Measurements from ENCODE around the gene FLYWCH2. TPM values are rescaled to one million over a fixed set of nuclear protein-coding genes. Genes with fewer than 3 reads are reported as not detected.

FLYWCH2 gene
- total and polyA plus RNA-seq, 12 donors = 18.1 to 65.7 (median 22.3) TPM

- Histone ChIP-seq H3K4me1 (peaks cover 0 to 17% (median 0%) of the 10 kb centered on the region in 9 donors), H3K9me3 (no peaks in the 10 kb centered on the region), H3K27ac (peak overlapping the region in 2 of 10 donors; percentile 62 to 65), H3K27me3 (peaks cover 0 to 31% (median 5%) of the 10 kb centered on the region in 7 donors), H3K36me3 (no peaks in the 10 kb centered on the region), H3K4me3 (no peak overlapping the region)
- WGBS, 2 donors = 35 to 42% methylated on average over 22 of the region's 22 CpGs
- TF ChIP-seq CTCF (IDR thresholded peaks at IDR 0.05) = no peak
- peak in 1 of 2 donors; percentile 19 for DNase-seq
- intact Hi-C loops (cut with DNase I) = loop anchor here in 1 of 10 donors (10.0 kb wide), 1 partner anchor 89 kb away; no protein-coding TSS in a partner anchor
- peak in 5 of 8 donors; percentile 6 to 68 (median 26) for ATAC-seq
Observed at GRCh38 chr16:2835638-2836493, 47.1 kb upstream of the FLYWCH2 start.

- Histone ChIP-seq H3K9me3 (no peaks in the 10 kb centered on the region), H3K27me3 (peaks cover 0 to 24% (median 0%) of the 10 kb centered on the region in 7 donors), H3K27ac (no peak overlapping the region), H3K4me1 (peaks cover 2 to 26% (median 6%) of the 10 kb centered on the region in 9 donors), H3K4me3 (no peak overlapping the region), H3K36me3 (no peaks in the 10 kb centered on the region)
- WGBS, 2 donors = 70 to 73% methylated on average over 13 of the region's 13 CpGs
- intact Hi-C loops (cut with DNase I) = loop anchor here in 1 of 10 donors (10.0 kb wide), 1 partner anchor 88 kb away; no protein-coding TSS in a partner anchor
- DNase-seq = no peak
- no peak for ATAC-seq
- no peak for TF ChIP-seq CTCF (IDR thresholded peaks at IDR 0.05)
Observed at GRCh38 chr16:2836646-2837508, 46.1 kb upstream of the FLYWCH2 start.

GRCh38 chr16:2838928-2839327 is 44.1 kb upstream of the FLYWCH2 start:
- H3K27me3 ChIP-seq = peaks cover 0 to 13% (median 0%) of the 10 kb centered on the region in 7 donors
- H3K36me3 ChIP-seq = no peaks in the 10 kb centered on the region
- TF ChIP-seq CTCF (IDR thresholded peaks at IDR 0.05) = peak; percentile 22 to 89 (median 75)
- H3K9me3 ChIP-seq = no peaks in the 10 kb centered on the region
- intact Hi-C loops (cut with DNase I) = loop anchor here in 4 of 10 donors (1.0 to 10.0 kb wide), 3 partner anchors 29 to 86 kb away; no protein-coding TSS in a partner anchor
- H3K4me1 ChIP-seq = peaks cover 7 to 35% (median 14%) of the 10 kb centered on the region in 9 donors
- H3K4me3 ChIP-seq = no peak overlapping the region
- DNase-seq = peak; percentile 44 to 56
- 5 to 6% methylated on average over 12 of the region's 12 CpGs for WGBS, 2 donors
- ATAC-seq = peak in 7 of 8 donors; percentile 74 to 87 (median 79)
- no peak overlapping the region for H3K27ac ChIP-seq
